ENCODE data around the gene ANKZF1.

ANKZF1 gene

GRCh38 chr2:219282375-219282774, 52.8 kb downstream of the ANKZF1 start:
- no peak overlapping the region for H3K4me3 Mint-ChIP-seq
- ATAC-seq (ENCODE audit: low read depth) (no peak), DNase-seq (ENCODE audit: low spot score in 2 of 2) (no peak)
- no peaks in the 10 kb centered on the region for H3K9me3 Mint-ChIP-seq
- peaks cover 31% of the 10 kb centered on the region for H3K4me1 Mint-ChIP-seq
- peak overlapping the region; percentile 97 for H3K27ac Mint-ChIP-seq
- no peaks in the 10 kb centered on the region for H3K27me3 Mint-ChIP-seq
- H3K36me3 Mint-ChIP-seq: peaks cover 15% of the 10 kb centered on the region

- no peaks in the 10 kb centered on the region for H3K27me3 Mint-ChIP-seq
- DNase-seq (ENCODE audit: low spot score in 2 of 2) (no peak), ATAC-seq (ENCODE audit: low read depth) (no peak)
- peaks cover 15% of the 10 kb centered on the region for H3K36me3 Mint-ChIP-seq
- peaks cover 29% of the 10 kb centered on the region for H3K4me1 Mint-ChIP-seq
- peak overlapping the region; percentile 97 for H3K27ac Mint-ChIP-seq
- no peak overlapping the region for H3K4me3 Mint-ChIP-seq
- no peaks in the 10 kb centered on the region for H3K9me3 Mint-ChIP-seq
These were observed 53.5 kb downstream of the ANKZF1 start for GRCh38 chr2:219282943-219283581.

- Mint-ChIP-seq H3K27ac (no peak overlapping the region), H3K27me3 (no peaks in the 10 kb centered on the region), H3K9me3 (no peaks in the 10 kb centered on the region), H3K36me3 (peaks cover 15% of the 10 kb centered on the region), H3K4me1 (peaks cover 22% of the 10 kb centered on the region), H3K4me3 (no peak overlapping the region)
- no peak for ATAC-seq (ENCODE audit: low read depth)
- no peak for DNase-seq (ENCODE audit: low spot score in 2 of 2)
These were observed 55.1 kb downstream of the ANKZF1 start for GRCh38 chr2:219284501-219285372.

- no peaks in the 10 kb centered on the region for H3K27me3 Mint-ChIP-seq
- H3K27ac Mint-ChIP-seq: no peak overlapping the region
- ATAC-seq (ENCODE audit: low read depth) (no peak), DNase-seq (ENCODE audit: low spot score in 2 of 2) (no peak)
- H3K4me1 Mint-ChIP-seq: peaks cover 18% of the 10 kb centered on the region
- no peaks in the 10 kb centered on the region for H3K9me3 Mint-ChIP-seq
- peaks cover 15% of the 10 kb centered on the region for H3K36me3 Mint-ChIP-seq
- no peak overlapping the region for H3K4me3 Mint-ChIP-seq
These were observed 55.7 kb downstream of the ANKZF1 start for GRCh38 chr2:219285373-219285735.

GRCh38 chr2:219285894-219286425, 56.4 kb downstream of the ANKZF1 start:
- ATAC-seq (ENCODE audit: low read depth) (no peak), DNase-seq (ENCODE audit: low spot score in 2 of 2) (no peak)
- Mint-ChIP-seq H3K27me3 (no peaks in the 10 kb centered on the region), H3K4me1 (peaks cover 15% of the 10 kb centered on the region), H3K27ac (no peak overlapping the region), H3K36me3 (peaks cover 15% of the 10 kb centered on the region), H3K9me3 (no peaks in the 10 kb centered on the region), H3K4me3 (no peak overlapping the region)

All from memory B cell (primary cell).